GM19035 (cell line): Measurements from ENCODE around the gene ZBED4.

Source experiments
- ATAC-seq: cut with Tn5 transposase; IDR thresholded peaks from one replicate; pipeline ENCODE4 v1.9.1; 2021; ENCODE audit not compliant: unreplicated experiment

ZBED4 gene

DNA sequence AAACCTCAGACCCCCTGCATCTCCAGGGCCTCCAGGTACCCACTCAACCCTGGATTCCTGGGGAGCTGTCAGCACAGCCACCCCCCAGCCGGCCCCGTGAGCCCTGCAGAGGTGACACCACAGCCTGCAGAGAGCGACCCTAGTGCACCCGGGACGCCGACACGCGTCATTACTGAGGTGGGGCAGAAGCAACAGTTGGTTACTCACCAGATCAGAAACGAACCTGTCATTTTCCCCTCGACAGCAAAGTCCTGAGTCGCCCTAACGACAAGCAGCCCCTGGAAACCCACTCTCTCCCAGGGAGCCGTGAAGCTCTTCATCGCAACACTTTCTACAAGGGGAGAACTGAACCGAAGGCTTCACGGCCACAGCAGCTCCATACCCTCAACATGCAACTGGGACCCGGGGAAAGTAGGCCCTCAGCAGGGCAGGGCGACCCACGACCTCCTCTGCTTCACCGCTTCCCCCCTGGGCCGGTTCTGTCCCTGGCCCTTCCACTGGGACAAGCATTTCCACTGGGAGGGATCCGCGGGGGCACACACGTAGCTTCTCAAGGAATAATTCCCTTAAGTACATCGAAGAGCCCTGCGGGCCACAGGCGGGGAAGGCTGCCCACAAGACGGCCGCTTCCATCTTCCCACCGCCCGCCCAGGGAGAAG is 27.6 kb upstream of the ZBED4 start:
- ATAC-seq, result no peak

- ATAC-seq, result no peak
These were observed 26.9 kb upstream of the ZBED4 start for GRCh38 chr22:49826603-49827270.

DNA sequence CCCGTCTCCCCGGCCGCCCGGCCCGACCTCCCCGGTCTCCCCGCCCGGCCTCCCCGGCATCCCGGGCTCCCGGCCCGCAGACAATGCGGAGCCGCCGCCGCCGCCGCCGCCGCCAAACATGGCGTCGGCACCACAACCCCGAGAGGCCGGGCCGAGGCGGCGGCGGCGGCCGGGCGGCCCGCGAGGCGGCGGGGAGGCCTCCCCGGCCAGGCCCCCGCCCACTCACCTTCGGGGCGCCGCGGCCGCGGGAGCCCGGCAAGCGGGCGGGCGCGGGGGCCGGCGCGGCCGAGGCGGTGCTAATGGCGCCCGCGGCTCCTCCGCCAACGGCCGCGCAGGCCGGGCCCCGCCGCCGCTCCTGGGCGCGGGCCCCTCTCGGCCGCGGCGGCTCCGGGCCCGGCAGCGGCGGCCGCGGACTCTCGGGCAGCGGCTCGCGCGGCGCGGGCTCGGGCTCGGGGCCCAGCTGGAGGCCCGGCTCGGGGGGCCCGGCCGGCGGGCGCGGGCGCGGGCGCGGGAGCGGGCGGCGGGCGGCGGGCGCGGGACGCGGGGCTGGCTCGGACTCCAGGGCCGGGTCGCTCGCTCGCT is 26.3 kb upstream of the ZBED4 start:
- no peak for ATAC-seq

GRCh38 chr22:49827853-49828598 is 25.6 kb upstream of the ZBED4 start, which contains the start of gene BRD1:
BRD1 (minus strand) TSS chr22:49827873; CDS start chr22:49824317, 3,556 bp downstream.
- no peak for ATAC-seq

GRCh38 chr22:49828599-49828965 is 25.1 kb upstream of the ZBED4 start:
- ATAC-seq, result no peak

- ATAC-seq, result no peak
These were observed 24.4 kb upstream of the ZBED4 start for GRCh38 chr22:49829044-49829853.

- no peak for ATAC-seq
These were observed 20.2 kb upstream of the ZBED4 start for GRCh38 chr22:49833340-49834007.

- no peak for ATAC-seq
These were observed 14.6 kb upstream of the ZBED4 start for GRCh38 chr22:49838771-49839717.

GRCh38 chr22:49845241-49845640 is 8.4 kb upstream of the ZBED4 start:
- ATAC-seq, result no peak

DNA sequence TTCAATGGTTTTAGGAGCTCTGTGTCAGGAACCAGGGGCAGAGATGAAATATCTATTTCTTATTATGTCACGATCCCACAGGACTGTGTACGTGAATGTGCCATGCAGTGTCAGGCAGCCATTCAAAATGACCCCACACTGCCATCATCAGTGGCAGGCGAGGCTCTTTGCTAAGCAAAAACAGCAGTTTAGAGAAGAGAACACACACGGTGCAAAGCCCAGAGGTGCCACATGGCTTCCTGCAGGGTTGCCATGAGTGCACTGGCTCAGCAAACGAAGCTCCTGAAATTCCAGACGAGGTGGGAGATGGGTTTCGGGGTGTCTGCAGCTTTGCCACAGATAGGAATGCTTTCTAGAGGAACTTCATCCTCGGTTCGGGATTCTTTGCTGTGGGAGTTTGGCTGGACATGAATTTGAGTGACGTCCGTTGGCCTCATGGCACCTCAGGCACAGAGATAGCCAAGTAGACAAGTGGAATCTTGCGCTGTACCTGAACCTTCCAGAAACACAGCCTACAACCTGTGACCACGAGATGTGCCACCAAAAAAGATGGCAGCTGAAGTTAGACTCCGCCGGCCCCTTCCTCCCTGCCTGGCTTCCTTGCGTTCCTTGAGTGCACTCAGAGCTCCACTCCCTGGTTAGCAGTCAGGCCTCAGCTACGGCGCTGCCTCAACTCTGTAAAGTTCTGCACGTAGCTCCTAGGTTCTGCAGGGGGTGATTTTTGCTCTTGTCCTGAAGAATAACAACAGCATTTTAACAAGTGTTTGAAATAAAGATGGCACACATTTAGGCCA is 7.8 kb upstream of the ZBED4 start:
- ATAC-seq, result no peak

GRCh38 chr22:49847751-49848689 is 5.6 kb upstream of the ZBED4 start:
- ATAC-seq, result no peak

DNA sequence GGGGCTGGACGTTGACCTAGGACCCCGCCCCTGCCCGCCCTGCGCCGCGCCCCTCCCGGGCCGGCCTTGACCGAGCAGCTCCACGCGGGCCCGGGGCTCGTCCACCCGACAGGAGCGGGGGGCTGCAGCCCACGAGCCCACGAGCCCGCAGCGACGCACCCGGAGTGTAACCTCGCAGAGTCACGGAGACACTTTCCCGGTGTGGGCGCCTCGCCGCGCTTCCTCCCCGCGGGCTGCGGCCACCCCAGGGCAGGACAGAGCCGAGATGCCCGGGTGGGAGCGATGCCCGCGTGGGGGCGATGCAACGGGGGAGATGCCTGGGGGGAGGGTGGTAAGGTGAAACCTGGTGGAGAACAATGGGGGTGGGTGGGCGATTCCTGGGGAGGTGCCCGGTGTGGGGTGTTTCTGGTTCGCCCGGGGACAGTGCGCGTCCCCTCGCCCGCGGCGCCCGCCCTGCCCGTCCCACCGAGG is 4.9 kb upstream of the ZBED4 start:
- no peak for ATAC-seq

- no peak for ATAC-seq
These were observed 4.3 kb upstream of the ZBED4 start for GRCh38 chr22:49849161-49850020.

GRCh38 chr22:49850021-49850911 is 3.4 kb upstream of the ZBED4 start:
- no peak for ATAC-seq
